Activated gamma-delta T cell treated with Interleukin-2 at 50 U/mL for 16 hours (primary cell): ENCODE results near the gene PDX1.

Experiments used
- DNase-seq: peaks from one replicate; pipeline ENCODE4 v3.0.0-alpha.2; 2020

PDX1 gene

DNA sequence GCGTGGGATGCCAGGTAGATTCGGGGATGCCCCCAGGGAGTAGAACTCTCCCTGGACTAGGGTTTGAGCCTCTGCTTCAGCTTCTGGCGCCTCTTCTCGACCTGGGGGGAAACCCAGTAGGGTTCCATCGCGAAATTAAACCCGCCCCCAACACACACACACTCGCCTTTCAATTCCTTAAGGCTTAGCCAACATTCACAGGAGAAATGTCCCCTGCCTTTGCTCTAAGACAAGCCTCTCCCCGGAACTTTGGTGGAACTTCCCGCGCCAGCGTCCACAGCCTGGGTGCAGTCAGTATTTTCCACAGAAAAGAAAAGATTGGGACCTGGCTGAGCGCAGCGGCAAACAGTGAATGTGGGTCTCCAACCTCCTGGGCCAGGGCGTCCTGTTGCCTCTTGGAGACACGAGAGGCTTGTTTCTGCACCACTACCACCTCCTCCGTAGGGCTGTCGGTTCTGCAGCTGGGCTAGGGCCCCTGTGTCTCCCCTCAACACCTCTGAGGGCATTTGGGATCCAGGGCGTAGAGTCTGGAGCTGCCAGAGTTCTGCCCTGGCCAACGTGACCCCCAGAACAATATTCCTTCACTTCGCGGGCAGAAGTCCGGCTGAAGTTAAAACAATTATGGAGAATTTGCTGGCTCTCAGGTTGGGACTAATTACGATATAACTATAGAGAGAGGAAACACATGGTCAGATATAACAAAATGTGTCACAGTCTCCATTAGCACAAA is 3.2 kb downstream of the PDX1 start:
- no peak for DNase-seq

- no peak for DNase-seq
Observed at GRCh38 chr13:27923794-27924528, 4.2 kb downstream of the PDX1 start.

DNA sequence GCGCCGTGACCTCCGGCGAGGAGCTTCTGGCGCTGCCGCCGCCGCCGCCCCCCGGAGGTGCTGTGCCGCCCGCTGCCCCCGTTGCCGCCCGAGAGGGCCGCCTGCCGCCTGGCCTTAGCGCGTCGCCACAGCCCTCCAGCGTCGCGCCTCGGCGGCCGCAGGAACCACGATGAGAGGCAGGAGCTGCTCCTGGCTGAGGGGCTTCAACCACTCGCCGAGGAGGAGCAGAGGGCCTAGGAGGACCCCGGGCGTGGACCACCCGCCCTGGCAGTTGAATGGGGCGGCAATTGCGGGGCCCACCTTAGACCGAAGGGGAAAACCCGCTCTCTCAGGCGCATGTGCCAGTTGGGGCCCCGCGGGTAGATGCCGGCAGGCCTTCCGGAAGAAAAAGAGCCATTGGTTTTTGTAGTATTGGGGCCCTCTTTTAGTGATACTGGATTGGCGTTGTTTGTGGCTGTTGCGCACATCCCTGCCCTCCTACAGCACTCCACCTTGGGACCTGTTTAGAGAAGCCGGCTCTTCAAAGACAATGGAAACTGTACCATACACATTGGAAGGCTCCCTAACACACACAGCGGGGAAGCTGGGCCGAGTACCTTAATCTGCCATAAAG is 4.8 kb downstream of the PDX1 start:
- no peak for DNase-seq

DNA sequence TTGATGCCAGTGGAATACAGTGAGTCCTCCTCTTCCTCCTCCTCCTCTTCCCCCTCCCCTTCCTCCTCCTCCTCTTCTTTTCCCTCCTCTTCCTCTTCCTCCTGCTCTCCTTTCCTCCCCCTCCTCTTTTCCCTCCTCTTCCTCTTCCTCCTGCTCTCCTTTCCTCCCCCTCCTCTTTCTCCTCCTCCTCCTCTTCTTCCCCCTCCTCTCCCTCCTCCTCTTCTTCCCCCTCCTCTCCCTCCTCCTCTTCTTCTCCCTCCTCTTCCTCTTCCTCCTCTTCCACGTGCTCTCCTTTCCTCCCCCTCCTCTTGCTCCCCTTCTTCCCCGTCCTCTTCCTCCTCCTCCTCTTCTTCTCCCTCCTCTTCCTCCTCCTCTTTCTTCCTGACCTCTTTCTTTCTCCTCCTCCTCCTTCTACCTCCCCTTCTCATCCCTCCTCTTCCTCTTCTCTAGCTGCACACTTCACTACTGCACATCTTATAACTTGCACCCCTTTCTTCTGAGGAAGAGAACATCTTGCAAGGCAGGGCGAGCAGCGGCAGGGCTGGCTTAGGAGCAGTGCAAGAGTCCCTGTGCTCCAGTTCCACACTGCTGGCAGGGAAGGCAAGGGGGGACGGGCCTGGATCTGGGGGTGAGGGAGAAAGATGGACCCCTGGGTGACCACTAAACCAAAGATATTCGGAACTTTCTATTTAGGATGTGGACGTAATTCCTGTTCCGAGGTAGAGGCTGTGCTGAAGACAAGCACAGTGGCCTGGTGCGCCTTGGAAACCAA is 5.6 kb downstream of the PDX1 start:
- DNase-seq: no peak

DNA sequence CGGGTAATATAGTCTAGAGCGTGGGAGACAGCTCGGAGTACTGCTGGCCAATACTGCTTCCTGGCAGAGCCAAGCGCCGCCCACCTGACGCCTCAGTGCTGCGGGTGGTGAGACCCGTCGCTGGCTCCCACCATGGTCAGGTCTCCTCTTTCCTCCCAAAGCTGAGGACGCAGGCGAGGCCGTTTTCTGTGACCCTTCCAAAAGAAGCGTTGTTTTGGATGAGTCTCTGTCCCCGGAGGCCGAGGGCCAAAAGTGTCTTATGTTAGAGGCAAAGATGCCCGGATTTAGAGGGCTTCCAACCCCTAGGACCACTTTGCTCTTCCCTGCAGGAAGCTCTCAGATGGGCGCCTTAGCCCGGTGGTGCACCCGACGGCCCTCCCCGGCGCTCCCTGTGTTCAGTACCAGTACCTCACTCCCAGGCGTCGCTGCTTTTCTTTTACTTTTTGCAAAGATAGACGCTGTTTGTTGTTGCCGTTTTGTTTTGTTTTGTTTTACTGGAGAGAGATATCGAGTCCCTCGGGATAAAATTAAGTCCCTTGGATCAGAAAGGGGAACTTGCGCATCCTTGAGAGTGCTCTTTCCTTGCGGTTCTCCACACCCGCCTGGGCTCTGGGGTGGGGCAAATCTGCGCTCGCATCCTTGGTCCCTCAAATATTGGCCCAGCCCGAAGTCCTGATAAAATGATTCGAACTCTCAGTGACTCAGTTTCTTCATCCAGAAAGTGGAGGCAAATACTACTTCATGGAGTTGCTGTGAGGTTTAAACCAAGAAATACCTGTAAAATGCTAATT is 7.0 kb downstream of the PDX1 start:
- DNase-seq: no peak

DNA sequence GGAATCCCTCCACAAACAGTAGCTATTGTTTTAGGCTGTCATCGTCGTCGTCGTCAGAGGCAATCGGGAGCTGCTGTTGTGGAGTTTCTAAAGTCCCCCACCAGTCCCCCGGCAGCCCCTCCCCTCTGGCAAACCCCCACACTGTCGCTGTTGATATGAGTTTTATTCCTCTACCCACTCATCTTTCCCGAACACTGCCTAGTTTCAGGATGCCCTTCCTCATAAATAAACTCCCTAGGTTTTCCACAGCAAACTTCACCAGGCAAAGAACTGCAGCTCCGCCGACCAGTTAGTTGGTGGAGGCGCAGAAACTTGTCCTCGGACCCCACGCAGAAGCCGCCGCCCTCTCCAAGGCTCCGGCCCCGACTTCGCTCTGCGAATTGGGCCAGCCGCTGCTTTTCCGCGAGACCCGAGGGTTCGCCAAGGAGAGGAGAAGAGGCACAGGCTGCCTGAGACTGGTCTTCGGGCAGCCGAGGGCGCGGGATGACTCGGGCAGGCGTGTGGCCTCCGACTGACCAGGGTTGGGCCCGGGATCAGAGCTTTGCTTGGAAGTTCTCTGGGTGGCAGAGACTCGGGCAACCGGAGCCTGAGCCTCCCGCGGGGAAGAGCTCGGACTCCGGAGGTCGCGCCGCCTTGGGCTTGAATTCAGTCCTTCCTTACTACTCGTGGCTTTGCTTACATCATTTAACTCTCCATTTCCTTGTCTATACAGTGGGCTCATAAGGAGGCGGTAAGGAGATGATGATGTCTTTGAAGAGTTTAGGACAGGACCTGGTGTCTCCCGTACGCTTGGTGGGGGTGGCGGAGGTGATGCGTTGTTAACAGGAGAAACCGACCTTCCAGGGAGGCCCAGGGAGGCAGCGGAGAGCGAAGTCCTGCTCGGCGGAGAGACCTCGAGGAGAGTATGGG is 7.9 kb downstream of the PDX1 start:
- DNase-seq: no peak

DNA sequence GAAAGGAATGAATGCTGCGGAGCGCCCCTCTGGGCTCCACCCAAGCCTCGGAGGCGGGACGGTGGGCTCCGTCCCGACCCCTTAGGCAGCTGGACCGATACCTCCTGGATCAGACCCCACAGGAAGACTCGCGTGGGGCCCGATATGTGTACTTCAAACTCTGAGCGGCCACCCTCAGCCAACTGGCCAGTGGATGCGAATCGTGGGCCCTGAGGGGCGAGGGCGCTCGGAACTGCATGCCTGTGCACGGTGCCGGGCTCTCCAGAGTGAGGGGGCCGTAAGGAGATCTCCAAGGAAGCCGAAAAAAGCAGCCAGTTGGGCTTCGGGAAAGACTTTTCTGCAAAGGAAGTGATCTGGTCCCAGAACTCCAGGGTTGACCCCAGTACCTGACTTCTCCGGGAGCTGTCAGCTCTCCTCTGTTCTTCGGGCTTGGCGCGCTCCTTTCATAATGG is 8.6 kb downstream of the PDX1 start:
- DNase-seq: no peak

DNA sequence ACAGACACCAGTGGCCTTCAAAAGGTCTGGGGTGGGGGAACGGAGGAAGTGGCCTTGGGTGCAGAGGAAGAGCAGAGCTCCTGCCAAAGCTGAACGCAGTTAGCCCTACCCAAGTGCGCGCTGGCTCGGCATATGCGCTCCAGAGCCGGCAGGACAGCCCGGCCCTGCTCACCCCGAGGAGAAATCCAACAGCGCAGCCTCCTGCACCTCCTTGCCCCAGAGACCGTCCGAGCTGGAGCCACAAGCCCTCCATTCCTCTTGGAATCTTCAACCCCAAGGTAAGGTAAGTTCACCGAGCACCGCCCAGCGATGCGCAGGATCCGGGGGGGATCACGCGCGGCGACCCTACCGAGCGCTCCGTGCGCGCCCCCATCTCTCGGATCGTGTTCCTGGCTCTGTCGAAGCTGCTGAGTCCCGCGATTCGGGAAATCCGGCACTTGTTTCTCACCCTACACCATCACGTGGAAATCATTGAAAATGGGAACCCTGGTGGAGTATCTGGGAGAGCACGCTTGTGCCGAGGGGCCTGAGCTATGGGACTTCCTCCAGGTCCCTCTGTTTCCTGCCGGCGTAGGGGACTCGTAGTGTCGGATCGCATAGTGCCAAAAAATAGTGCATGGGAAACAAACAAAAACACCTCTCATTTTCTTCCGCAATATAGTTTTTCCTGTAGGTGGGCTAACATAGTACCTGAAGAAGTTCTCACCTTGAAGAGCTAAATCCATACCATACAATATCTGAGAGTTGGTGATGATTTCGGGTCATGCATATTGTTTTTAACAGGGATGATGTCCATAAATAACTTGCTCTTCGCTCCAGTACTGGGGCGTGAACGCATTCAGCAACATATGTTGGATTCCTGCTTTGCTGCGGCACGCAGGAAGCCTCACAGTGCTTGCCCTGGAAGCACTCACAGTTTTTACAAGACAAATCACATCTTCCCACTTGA is 9.3 kb downstream of the PDX1 start:
- DNase-seq: no peak

GRCh38 chr13:27929868-27930267 is 10.1 kb downstream of the PDX1 start:
- DNase-seq: no peak

- DNase-seq: no peak
Observed at GRCh38 chr13:27933118-27933517, 13.3 kb downstream of the PDX1 start.

DNA sequence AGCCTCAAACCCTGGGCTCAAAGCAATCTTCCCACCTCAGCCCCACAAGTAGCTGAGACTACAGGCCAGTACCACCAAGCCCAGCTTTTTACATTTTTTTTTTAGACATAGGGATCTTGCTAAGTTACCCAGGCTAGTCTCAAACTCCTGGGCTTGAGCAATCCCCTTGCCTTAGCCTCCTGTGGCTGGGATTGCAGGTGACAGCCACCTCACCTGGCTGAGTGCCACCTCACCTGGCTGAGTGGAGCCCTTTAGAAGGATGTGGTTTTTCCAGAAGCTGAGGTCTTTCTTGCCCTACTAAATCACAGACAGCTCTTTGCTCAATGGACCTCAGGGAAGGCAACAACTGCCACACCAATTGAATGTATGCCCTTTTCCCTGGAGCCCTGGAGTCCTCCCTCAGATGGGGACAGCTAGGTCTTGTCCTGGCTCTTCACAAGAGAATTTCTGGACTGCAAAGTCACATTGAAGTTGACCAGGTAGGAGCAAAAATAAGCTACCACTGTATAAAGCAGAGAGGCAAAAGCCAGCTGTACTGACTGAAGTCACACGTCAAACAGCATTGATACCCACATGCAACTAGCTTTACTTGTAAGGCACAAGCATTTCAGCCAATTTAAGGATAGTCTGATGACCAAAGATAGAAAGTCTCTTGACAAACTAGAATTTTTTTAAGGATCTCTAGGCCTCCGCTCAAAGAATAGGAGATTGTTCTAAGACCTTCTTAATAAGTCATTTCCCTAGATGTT is 14.0 kb downstream of the PDX1 start:
- DNase-seq: no peak

DNA sequence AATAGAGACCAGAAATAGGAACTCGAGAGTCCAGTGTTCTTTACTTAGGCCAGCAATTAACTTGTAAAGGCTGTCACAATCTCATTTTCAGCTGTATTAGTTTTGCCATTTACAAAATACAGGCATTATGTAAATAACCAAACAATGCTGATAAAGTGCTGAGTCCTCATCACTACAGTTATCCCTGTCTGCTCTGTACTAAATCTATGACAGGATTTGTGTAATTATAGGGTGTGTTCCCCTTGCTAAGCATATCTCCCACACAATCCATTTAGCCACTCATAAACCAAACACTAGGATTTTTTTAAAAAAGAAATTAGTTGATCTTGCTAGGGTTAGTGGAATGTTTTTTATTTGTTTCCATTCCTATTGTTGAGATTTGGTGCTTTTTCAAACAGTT is 23.2 kb downstream of the PDX1 start:
- no peak for DNase-seq

DNA sequence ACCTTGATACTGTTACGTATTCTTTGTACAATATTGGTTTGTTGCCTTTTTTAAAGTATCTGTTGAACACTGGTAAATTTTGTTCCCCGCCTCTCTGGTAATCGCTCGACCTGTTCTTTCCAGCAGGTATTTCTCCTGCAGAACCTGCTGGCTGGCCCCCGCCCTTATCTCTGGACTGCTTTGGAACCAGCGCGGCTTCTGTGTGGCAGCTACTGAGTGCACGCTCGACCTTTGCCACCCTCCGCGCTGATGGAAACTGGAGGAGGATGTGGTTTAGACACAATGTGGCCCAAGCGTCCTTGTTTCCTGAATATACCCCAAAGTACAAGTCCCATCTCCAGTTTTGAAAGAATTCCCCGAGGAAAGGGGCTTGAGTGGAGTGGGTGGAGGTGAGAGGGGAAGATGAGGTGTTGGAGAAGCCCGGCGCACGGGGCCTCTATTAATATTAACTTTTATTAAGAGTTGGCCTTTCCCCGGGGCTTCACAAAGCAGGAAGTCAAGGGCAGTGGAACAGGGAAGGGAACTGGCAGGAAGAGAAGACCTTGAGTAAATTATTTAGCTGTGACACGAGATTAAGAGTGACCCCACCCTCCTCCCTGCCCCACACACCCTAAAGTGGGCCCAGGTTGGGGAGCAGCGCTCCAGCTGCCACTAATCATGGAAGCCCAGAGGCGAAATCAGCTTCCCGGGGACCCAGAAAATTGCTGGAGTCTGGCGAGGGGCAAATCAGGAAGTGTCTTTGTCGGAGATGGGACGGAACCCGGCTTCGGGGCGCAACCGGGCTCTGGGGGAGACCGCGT is 33.3 kb downstream of the PDX1 start:
- no peak for DNase-seq

DNA sequence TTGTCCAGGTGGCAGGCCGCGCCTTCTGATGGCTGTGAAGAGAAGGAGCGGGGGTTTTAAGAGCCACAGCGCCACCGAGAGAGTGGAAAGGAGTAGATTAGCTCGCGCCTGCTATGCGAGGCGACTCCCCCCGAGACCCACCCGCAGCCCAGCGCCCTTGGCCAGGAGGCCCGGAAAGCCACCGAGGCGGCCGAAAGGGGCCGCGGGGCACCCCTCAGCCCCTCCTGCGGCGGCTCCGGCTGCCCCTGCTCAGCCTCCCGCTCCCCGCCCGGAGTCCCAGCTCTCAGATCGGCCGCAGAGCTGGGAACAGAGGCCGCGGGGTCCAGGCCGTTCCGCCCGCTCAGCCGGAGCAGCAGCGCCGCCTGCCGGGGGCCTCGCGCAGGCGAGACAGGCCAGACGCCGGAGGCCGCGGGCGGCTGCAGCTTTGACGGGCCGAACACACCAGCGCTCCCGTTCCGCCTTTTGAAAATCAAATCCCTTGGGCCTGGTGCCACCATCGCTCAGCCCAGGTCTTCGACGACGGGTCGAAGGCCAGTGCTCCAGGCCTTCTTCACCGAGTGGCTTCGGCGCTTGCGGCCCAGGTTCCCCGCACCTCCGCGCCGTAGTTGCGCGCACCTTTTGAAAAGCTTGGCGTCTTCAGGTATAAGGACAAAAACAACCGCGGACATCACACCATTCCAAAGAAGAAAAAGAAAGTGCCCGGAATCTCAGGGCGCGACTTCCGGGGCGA is 34.0 kb downstream of the PDX1 start:
- DNase-seq: peak; percentile 40

DNA sequence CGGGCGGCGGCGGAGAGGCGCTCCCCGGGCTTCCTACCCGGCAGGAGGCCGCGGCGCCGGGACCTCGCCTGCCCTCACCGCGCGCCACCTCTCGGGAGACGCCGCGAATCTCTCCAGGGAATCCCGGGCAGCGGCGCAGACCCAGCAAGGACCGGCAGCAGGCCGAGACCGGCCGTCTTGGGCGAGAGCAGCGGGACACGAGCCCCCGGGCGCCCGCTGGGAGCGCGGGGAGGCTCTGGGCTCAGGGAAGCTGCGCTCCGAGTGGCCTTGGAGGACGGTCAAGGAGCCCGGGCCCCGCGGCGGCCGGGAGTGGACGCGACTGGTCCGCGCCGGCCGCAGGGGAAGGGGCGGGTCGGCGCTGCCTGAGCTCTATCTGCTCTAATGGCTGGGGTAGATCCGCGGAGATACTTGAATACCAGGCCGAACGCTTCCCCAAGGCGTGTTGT is 34.6 kb downstream of the PDX1 start:
- DNase-seq: no peak

- DNase-seq: no peak
Observed at GRCh38 chr13:27955014-27955591, 35.3 kb downstream of the PDX1 start.

DNA sequence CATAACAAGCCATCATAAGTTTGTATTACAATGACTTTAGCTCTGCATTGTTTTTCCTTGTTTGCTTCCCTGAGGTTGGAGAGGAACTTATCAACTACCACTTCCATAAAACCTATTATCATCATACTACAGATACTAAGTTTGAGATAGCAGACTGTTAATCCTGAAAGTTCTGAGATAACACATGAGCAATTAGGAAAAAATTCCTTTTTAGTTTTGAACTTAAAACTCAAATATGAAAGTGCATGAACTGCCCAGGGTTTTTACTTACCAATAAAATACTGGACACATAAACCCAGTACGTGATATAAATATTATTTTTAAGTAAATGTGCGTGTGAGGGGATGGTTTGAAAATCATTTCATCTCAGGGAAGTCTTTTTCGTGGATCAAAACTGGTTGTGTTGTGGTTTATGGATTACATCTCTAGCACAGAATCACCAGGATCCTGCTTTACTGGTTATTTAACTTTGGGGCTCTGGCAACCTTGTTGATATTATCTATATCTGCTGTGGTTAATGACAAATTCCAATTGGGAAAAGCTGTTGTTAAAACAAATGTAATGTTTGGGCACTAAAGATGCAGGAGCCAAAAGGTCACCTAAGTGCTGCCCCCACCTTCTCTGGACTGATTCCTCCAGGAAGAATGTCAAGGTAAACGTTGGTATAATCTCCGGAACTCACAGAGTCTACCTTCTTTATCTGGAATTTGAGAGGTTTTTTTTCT is 36.9 kb downstream of the PDX1 start:
- no peak for DNase-seq
